Ureter (tissue), 1 donor: ENCODE measurements around the gene SH3BP1. TPM values are rescaled to one million over a fixed set of nuclear protein-coding genes. Genes with fewer than 3 reads are reported as not detected.

ENCODE experiments used
- DNase-seq: peaks from one replicate; pipeline ENCODE4 v3.0.0-alpha.2; 2020; ENCODE audit warnings: low spot score
- total RNA-seq: library from RNA; stranded (reverse); gene quantifications from one replicate; pipeline ENCODE4 v1.2.4, GENCODE V29; 2023
- donor health status: DM: yes; HTN: yes; CAD: no.

Gene SH3BP1
- total RNA-seq, 1 donor from 2014 or later = 56.2 TPM

DNA sequence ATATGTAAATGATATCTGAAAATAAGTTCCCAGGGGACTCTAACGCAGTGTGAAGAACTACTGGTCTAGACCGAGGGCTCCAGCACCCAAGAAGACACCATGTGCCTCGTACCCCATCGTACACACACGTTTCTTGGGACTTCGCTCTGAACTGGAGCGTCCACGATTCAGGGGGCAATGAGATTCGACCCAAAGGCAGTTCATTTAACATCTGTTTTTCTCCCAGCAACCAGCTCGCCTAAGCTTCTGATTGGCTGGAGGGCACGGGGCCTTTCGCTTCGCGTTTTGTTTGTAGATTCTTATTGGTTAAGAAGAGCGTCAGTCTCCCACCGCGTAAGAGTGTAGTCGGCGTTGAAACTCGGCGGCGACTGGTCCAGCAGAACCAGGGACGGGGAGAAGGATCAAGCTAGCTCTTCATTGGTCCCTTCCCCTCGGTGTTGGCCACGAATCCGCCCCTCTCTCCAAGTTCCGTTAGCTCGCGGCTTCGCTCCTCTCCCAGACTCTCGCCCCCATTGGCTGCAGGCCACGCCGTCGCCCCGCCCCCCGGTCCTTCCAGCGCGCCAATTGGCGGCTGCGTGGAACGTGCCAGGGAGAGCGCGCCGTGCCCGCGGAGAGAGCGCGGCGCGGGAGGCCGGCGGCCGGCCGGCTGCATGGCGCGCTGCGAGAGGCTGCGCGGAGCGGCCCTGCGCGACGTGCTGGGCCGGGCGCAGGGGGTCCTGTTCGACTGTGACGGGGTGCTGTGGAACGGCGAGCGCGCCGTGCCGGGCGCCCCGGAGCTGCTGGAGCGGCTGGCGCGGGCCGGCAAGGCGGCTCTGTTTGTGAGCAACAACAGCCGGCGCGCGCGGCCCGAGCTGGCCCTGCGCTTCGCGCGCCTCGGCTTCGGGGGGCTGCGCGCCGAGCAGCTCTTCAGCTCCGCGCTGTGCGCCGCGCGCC lies 18.9 kb downstream of the SH3BP1 start, which contains the start of gene PDXP:
Gene PDXP (plus strand): TSS at position 591 of the 933 bp plus-strand sequence. CDS start 60 bp downstream, at position 651.
- DNase-seq = peak; percentile 99

DNA sequence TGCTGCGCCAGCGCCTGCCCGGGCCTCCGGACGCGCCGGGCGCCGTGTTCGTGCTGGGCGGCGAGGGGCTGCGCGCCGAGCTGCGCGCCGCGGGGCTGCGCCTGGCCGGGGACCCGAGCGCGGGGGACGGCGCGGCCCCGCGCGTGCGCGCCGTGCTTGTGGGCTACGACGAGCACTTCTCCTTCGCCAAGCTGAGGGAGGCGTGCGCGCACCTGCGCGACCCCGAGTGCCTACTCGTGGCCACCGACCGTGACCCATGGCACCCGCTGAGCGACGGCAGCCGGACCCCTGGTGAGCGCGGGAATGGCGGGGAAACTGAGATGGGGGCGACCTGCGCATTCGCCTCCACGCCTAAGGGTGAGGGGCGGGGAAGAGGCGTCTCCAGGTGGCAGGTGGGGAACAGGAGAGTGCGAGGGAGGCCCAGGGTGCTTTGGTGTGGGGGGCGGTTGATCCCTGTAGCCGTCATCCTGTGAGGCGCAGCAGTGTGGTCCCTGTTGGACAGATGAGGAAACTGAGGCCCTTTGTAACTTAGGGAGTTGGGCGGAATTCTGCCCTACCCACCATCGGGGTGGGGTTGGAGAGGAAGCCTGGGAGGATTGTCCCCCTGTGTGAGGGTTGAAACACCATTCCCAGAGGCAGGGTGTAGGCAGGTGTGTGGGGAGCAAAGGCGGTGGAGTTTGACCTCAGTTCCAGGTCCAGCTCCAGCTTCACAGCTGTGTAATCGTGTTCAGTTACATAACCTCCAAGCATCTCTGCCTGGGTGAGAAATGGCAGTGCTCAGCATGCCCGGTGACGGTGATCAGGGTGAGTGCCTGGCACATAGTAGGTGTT lies 19.8 kb downstream of the SH3BP1 start:
- no peak for DNase-seq

DNA sequence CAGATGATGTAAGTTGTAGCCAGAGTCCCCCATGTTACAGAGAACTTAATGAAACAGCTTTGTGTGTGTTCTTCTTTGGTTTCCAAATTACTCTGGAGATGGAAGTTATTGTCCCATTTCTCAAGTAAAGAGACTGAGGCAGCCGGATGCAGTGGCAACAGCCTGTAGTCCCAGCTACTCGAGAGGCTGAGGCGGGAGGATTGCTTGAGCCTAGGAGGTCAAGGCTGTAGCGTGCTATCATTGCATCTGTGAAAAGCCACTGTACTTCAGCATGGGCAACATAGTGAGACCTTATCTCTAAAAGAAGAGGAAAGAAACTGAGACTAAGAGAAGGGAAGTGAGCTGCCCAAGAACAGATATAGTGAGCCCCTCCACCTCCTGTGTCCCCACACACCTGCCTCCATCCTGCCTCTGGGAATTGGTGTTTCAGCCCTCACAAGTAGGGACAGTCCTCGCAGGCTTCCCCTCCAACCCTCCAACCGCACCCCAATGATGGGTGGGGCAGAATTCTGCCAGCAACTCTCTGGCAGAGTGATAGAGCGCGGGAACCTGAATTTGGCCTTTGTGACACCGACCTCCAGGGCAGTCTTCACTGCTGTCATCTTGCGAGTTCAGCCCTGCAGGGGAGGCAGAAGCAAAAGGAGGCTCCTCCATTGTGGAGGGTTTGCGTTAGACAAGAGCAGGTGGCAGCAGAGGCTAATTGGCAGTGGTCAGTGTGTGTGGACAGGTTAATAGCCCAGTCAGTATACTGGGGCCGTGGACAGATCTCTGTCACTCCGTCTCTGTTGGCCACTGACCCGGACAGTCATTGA lies 20.6 kb downstream of the SH3BP1 start:
- DNase-seq = no peak

DNA sequence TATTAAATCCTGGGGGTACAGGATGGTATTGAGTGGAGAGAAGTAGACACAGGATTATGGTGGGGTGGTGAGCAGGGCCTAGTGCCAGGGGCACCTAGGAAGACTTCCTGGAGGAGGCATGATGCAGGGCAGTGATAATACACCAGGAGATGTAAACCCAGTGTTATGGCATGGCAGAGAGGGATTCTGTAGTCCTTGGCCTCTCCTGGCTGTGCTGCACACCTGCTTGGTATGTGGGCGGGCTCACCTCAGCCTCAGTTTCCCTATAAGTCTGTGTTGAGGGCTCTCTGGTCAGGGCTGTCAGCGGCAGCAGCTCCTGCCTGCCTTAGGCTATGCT lies 21.2 kb downstream of the SH3BP1 start:
- DNase-seq = no peak

DNA sequence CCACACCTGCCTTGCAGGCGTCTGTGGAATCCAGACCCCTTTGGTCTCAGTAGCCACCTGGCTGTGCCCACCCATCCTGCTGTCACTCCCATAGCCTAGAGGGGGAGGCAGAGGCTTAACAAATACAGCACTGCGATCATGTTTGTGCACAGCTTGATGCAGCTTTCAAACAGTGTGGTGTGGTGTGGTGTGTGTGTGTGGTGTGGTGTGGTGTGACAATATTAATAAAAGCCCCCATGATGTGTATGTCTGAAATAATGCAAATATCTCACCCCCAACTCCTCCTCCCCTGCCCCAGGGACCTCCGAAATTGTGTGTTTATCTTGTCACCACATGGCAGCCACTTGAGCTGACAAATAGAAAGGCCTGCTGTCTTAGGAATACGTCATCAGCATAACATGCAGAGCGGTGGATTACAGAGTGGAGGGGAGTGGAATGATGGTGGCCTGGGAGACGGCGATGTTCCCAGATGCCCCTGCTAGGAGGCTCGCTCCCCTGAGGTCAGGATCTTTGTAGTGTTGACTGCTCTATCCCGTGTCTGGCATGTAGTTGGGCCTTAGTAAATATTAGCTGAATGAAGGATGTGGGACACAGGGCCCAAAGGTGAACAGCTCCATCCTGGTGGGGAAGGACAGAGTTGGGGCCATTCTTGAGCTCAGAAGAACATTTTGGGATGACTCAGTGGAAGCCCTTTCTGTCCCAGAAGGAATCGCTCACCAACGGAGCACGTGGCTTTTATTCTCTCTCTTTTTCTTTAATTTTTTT lies 21.9 kb downstream of the SH3BP1 start:
- no peak for DNase-seq

DNA sequence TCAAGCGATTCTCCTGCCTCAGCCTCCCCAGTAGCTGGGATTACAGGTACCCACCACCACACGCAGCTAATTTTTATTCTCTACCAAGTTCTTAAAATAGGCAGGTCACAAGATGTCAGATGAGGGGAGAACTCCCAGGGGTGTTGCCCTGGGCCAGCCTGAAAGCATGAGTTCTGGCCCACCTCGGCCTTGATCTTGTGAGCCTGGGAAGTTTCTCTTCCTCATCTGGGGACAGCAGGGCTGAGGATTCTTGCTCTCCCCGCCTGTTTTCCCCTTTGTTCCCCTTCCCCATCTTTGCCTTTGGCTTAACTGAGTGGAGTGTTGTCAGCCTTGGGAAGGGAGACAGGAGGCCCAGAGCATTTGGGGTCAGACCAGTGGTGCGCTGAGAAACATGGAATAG lies 22.6 kb downstream of the SH3BP1 start:
- DNase-seq = no peak

DNA sequence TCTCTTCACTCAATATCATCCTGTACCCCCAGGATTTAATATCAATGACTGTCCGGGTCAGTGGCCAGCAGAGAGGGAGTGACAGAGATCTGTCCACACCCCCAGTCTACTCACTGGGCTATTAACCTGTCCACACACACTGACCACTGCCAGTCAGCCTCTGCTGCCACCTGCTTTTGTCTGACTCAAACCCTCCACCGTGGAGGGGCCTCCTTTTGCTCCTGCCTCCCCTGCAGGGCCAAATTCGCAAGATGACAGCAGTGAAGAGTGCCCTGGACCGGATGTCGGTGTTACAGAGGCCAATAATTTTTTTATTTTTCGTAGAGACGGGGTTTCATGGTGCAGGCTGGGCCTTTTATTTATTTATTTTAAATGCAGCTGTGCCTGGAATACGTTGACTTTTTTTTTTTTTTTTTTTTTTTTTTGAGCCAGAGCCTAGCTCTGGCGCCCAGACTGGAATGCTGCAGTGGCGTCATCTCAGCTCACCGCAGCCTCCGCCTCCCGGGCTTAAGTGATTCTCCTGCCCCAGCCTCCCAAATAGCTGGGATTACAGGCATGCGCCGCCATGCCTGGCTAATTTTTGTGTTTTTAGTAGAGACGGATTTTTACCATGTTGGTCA lies 24.2 kb downstream of the SH3BP1 start:
- no peak for DNase-seq

DNA sequence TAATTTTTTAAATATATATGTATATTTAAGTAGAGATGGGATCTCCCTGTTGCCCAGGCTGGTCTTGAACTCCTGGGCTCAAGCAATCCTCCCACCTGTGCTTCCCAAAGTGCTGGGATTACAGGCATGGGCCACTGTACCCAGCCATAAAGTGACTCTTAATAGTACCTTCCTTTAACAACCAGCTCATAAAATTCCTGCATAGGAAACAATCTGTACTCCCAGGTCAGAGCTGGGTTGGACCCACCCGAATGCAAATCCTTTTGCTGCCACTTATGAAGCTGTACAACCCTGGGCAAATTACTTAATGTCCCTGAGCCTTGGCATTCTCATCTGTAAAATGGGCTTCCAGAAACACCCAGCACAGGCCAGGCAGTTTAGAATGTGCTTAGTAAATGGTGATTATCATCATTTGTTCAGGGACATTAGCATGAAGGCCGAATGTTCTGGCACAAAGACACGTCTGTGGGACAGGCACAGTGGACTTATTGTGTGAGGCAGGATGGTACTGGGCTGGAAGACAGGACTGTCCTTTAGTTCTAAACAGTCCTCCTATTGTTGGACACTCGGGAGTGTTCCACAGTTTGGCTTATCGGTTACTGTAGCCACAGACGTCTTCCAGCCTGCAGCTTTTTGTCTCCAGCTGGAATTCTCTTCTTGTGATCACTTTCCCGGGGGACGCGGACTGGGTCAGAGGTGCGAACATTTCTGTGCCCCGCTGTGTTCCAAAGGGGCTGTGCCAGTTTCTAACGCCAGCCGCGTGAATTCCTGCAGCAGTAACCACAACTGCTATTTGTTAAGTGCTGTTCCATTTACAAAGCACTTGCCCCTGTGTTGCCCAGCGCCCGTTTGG lies 25.0 kb downstream of the SH3BP1 start:
- no peak for DNase-seq

DNA sequence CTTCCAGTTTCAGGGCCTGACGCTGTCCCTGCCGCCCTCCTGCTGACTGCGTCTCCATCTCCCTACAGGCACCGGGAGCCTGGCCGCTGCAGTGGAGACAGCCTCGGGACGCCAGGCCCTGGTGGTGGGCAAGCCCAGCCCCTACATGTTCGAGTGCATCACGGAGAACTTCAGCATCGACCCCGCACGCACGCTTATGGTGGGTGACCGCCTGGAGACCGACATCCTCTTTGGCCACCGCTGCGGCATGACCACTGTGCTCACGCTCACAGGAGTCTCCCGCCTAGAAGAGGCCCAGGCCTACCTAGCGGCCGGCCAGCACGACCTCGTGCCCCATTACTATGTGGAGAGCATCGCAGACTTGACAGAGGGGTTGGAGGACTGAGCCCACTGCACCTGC lies 26.0 kb downstream of the SH3BP1 start:
- DNase-seq = no peak

DNA sequence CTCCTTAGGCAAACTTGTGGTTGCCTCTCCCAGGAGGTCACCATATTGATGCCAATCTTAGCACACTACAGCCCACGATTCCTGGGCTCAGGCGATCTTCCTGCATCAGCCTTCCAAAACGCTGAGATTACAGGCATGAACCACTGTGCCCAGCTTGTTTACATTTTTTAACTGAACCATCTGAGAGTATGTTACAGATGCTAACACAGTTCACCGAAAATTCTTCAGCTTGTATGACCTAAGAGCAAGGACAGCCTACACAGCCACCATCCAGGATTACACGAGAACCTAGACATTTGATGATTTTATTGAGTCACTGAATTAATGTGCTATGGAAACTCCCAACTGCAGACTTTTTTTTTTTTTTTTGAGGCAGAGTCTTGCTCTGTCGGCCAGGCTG lies 30.1 kb downstream of the SH3BP1 start:
- no peak for DNase-seq

DNA sequence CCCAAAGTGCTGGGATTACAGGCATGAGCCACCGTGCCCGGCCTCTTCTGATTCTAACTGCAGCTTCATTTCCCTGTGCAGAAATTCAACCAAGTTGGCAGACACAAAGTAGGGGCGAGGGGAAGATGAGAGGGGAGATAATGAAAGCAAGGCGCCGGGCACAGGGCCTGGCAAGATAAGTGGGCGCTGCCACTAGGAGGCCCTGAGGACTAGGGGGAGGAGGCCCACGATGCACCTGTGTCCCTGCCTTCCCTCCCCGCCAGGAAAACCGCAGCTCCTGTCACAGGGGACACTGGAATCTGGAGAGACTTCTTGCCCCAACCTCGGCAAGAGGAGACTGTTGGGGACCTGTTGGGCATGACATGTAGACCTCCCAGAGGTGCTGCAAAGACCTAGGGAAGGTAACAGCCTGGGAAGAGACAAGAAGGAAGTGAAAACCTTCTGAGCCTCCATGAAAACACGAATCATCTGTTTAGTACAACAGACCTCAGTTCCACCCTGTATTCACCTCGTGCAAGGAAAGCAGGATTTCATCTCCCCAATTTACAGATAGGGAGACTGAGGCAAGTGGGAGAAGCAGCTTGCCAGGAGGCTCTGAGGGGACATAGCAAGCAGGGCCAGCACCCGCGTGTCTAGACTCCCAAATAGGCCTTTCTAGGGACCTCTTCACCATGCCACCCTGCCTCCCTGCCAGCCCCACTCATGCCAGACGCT lies 32.9 kb downstream of the SH3BP1 start:
- no peak for DNase-seq

DNA sequence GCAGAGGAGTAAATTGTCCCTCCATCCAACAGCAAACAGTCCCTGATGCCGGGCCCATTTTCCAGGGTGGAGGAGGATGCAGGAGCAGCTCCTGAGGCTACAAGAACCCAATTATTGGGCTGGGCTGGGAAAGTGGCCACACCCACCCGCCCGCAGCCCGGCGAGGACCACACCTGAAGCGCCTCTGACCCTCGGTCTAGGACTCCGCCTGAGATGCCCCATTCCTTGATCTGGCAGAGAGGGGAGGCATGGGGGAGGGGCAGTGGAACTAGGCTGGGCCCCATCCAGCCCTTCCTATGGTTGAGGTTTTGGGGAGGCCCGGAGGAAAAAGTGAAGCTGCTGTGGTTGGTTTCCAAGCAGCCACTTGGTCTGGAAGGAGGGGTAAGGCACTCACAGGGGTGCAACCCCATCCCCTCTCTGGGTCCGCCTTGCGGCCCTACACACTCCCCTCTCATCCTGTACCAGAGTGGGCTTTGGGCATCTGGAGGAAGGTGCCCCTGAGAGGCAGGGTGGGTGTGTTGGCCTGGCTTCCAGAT lies 33.5 kb downstream of the SH3BP1 start:
- no peak for DNase-seq

DNA sequence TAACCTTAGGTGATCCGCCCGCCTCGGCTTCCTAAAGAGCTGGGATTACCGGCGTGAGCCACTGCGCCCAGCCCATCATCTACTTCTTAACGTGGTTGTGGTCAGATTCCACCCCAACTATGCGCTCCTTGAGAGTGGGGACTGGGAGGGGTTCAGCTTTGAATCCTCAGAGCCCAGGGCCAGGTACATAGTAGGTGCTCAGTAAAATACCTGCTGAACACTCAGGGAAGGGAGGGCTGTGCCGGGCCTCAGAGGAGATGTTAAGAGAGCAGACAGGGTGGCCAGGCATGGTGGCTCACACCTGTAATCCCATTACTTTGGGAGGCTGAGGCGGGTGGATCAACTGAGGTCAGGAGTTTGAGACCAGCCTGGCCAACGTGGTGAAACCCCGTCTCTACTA lies 34.8 kb downstream of the SH3BP1 start:
- no peak for DNase-seq

DNA sequence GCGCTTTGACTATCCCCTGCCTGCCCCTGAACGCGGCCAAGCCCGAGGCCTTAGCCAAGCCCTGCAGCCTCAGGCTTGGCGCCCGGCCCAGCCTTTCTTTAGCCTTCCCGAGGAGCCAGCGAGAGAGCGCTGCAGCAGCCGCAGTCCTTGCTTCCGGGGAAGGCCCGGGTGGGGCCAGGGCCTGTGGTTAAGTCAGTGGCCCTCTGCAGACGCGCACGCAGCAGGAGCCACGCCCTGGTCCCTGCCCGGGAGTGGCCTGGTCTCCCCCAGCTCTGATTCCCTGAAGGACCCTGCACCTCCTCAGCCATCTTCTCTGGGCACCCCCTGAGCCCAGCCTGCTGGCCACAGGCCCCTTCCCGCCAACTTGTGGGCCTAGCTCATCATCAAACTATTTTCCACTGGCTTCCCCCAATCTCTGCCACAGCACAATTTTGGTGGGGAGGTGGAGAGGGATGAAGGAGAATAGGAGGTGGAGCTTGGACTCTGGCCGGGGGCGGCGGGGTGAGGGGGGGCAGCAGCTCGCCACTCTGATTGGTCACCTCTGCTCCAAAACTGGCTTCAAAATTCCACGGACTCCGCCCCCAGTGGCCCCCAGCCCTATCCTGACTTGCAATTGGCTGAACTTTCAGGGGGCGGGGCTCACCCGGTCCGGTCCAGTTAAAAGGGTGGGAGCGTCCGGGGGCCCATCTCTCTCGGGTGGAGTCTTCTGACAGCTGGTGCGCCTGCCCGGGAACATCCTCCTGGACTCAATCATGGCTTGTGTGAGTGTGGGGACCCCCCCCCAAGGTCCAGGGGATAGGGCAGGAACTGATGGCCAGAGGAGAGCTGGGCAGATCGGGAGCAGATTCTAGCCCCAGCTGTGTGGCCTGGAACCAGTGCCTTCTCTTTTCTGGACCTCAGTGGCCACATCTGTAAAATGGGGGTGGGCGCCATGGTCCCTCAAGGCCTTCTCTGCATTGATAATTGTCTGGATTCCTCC lies 35.8 kb downstream of the SH3BP1 start, which contains the start of gene LGALS1:
Gene LGALS1 (plus strand): TSS at position 686 of the 979 bp plus-strand sequence. CDS start 67 bp downstream, at position 753.
- DNase-seq = peak; percentile 97

DNA sequence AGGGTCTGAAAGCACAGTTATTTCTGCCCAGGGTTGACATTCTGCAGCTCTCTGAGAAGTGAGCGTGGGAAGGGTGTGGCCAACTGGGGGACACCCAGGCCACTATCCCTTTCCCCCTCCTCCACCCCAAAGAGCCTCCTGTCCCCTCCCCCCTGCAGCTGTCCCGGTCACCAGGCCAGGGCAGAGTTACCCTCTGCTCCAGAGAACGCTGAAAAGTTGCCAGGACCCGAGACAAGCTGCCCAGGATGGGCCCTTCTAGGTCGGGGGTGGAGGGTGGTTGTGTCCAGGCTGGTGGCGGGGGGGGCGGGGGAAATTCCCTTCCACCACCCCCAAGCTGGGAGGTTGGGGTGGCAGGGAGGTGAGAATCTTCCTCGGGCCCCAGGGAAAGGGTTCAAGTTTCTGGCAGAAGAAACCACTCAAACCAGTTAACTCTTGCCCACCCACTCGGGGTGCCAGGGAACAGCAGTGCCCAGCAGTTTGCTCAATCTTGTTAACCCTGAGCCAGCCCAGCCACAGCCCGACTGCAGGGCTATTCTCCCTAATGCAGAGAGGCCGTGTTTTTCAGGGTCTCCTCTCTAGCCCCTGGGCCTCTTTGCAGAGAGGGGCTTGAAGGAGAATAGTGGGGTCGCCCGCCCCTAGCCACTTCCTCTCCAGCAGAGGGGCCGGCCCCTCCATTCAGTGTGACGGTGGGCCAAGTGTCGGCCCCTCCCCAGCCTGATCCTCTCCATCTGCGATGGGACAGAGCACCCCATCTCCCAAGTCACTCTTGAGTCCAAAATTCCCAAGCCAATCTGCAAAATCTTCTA lies 36.7 kb downstream of the SH3BP1 start:
- peak; percentile 76 for DNase-seq

DNA sequence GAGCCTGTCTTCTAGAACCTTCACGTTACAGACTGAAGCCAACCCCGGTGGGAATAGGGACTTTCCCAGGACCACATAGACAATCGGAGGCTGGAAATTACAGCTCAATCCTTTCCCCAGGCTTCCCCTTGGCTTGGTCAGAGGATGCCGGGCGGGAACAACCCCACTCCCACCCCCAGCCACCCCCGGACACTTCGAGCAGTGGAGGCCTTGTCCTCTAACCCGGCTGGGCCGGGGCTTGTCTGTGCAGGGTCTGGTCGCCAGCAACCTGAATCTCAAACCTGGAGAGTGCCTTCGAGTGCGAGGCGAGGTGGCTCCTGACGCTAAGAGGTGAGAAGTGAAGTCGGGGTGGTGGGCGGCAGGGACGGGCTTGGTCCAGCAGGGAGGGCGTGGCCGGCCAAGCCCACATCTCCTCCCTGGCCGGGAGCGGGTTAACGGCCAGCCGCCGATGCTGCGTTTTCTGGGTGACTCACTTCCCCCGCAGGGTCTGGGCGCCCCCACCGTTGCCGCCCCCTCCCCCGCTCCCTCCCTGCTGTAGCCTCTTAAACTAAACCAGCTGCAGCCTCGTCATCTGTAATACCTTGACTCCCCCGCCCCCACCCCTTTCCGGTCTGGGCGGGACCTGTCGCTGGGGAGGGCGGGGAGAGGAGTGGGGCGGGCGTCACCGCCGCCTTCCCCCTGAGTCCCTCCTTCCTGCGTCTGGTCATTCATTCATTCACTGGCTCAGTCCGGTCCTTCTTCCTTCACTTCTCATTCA lies 37.4 kb downstream of the SH3BP1 start:
- DNase-seq = peak; percentile 91
